Right lobe of liver (tissue), 4 donors: ENCODE data around the gene GRM7.

Experiments used
- POLR2A ChIP-seq: fragments of 450-650 bp; IDR thresholded peaks from one replicate; pipeline ENCODE4 v1.6.1; 2017; ENCODE audit warnings: antibody characterized with exemption, mild to moderate bottlenecking
- TF ChIP-seq, protein P1 (sequence below), 4 donors: fragments of 200-600 bp in 3 of 4; fragments of 450-650 bp in 1 of 4; IDR thresholded peaks; one replicate each; pipeline versions ENCODE4 v1.5.1 to v1.8.0; 2016 to 2022; ENCODE audit warnings: antibody characterized with exemption in 4 of 4, mild to moderate bottlenecking in 2 of 4
- donor health status: DM: no; HTN: no; CAD: no.
- donor health status: DM: no; HTN: no; CAD: no.
- donor health status: DM: no; HTN: yes; CAD: no.

DNA sequence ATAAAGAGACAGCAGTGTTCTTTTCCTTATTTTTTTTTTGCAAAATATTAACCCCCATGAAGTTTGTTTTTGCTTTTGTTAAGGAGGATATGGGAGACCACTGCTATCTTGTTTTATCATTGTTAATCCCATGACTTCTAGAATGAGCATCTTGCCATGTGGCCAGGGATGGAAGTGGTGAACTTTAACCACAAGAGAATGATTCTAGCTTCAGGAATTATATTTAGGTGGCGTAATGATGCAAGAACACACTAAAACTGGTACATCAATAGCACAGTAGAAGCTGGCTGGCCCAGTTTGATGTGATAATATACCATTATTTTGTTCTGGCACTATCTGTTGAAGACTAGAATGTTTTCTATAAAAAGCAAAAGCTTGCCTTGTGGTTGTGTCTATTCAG lies 720.9 kb downstream of the GRM7 start:
- TF ChIP-seq POLR2A, result no peak
- TF ChIP-seq, protein P1, sequence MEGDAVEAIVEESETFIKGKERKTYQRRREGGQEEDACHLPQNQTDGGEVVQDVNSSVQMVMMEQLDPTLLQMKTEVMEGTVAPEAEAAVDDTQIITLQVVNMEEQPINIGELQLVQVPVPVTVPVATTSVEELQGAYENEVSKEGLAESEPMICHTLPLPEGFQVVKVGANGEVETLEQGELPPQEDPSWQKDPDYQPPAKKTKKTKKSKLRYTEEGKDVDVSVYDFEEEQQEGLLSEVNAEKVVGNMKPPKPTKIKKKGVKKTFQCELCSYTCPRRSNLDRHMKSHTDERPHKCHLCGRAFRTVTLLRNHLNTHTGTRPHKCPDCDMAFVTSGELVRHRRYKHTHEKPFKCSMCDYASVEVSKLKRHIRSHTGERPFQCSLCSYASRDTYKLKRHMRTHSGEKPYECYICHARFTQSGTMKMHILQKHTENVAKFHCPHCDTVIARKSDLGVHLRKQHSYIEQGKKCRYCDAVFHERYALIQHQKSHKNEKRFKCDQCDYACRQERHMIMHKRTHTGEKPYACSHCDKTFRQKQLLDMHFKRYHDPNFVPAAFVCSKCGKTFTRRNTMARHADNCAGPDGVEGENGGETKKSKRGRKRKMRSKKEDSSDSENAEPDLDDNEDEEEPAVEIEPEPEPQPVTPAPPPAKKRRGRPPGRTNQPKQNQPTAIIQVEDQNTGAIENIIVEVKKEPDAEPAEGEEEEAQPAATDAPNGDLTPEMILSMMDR (IDR thresholded peaks at IDR 0.05), result no peak
